Lung (tissue), 12 donors: Measurements from ENCODE around the gene HBA2. TPM values are rescaled to one million over a fixed set of nuclear protein-coding genes. Genes with fewer than 3 reads are reported as not detected.
"Not testable (repeated sequence)": the region's sequence is repeated elsewhere in the genome, so short reads cannot be mapped to it uniquely, and the experiment has no call there.

ENCODE experiments used
- ATAC-seq: fragments of 200-7000 bp; cut with Tn5 transposase; one replicate; pipeline ENCODE4 v1.9.1; 2020; ENCODE audit warnings: moderate number of reproducible peaks; ENCODE audit not compliant: insufficient read depth, low FRiP score
- DNase-seq, 3 donors: peaks; one replicate each; pipeline ENCODE4 v3.0.0-alpha.2; 2013 to 2017
- H3K27ac ChIP-seq, 2 donors: one replicate each; pipeline ENCODE4 v1.5.1; 2013; ENCODE audit warnings: mild to moderate bottlenecking in 2 of 2, moderate library complexity in 2 of 2, control low read depth in 1 of 2, inconsistent platforms in 1 of 2, low read depth in 1 of 2, low read length in 1 of 2
- H3K27me3 ChIP-seq, 3 donors: one replicate each; pipeline ENCODE4 v1.5.1; 2013; ENCODE audit warnings: low read length in 2 of 3; ENCODE audit not compliant: control insufficient read depth in 3 of 3, insufficient read depth in 3 of 3
- H3K36me3 ChIP-seq, 4 donors: one replicate each; pipeline ENCODE4 v1.5.1; 2013; ENCODE audit warnings: low read length in 4 of 4, mild to moderate bottlenecking in 1 of 4, moderate library complexity in 1 of 4; ENCODE audit not compliant: control insufficient read depth in 4 of 4, insufficient read depth in 4 of 4
- H3K4me1 ChIP-seq, 5 donors: one replicate each; pipeline ENCODE4 v1.5.1; 2013; ENCODE audit warnings: low read length in 5 of 5, mild to moderate bottlenecking in 2 of 5, moderate library complexity in 1 of 5; ENCODE audit not compliant: control insufficient read depth in 5 of 5, insufficient read depth in 5 of 5
- H3K4me3 ChIP-seq: one replicate; pipeline ENCODE4 v1.5.1; 2013; ENCODE audit warnings: mild to moderate bottlenecking, control low read depth, moderate library complexity
- H3K9ac ChIP-seq, 2 donors: one replicate each; pipeline ENCODE4 v1.5.1; 2013; ENCODE audit warnings: low read length in 2 of 2, control low read depth in 1 of 2; ENCODE audit not compliant: insufficient read depth in 1 of 2
- H3K9me3 ChIP-seq, 4 donors: one replicate each; pipeline ENCODE4 v1.5.1; 2013; ENCODE audit warnings: low read length in 3 of 4, mild to moderate bottlenecking in 1 of 4, moderate library complexity in 1 of 4; ENCODE audit not compliant: control insufficient read depth in 4 of 4, insufficient read depth in 3 of 4
- WGBS, 2 donors: extraction: QIAGEN DNeasy Blood & Tissue Kit; methylation state at CpG; one replicate each; pipeline ENCODE4 v1.1.7; 2013; 5-methylcytosine and 5-hydroxymethylcytosine counted together
- polyA plus RNA-seq, 2 donors: library from polyadenylated mRNA; stranded (reverse); fragments of 200-250 nt; gene quantifications; one replicate each; pipeline ENCODE4 v1.2.1, GENCODE V29; 2013
- total RNA-seq, 2 donors: library from RNA; depleted of rRNA in 1 of 2; stranded (reverse); fragments of >200 nt in 1 of 2; gene quantifications; one replicate each; pipeline ENCODE4 v1.2.1, GENCODE V29; 2014 to 2021
- TF ChIP-seq, protein P1 (sequence below): IDR thresholded peaks from 2 replicates; pipeline ENCODE4 v1.5.1; 2012; ENCODE audit warnings: mild to moderate bottlenecking; ENCODE audit errors: control extremely low read depth, extremely low read depth
- donor health status: control.
- donor health status: control.
- donor health status: Bipolar disorder and iron deficiency.
- donor health status: healthy.
- donor health status: DM: yes; HTN: yes; CAD: no.

HBA2 gene
- total and polyA plus RNA-seq, 4 donors: 126 to 4,737 (median 822) TPM

DNA sequence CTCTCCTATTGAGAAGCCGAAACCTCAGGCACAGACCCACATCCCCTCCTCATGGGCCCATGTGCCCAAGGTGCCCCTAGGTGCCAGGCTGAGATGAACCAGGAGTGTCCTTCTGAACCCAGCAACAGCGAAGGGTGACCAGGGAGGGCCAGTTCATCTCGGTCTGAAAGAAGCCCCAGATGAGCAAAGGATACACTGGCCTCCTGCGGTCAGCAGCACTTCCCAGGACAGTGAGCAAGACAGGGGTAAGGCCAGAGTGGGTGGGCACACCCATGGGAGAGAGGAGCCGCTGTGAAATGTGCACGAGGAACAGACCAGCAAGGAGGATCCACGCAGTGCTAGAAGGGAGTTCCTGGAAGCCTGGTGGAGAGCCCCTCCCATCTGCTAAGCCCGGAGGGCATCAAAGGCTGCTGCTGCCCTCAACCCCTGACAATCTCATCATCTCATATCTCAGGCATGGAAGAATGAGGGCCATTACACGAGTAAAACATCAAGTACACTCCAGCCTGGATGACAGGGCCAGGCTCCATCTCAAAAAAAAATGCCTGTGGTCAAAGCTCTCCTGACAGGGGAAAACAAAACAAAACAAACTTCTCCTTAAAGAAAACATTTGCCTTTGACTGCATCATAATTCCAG is 23.5 kb upstream of the HBA2 start:
- TF ChIP-seq, protein P1, sequence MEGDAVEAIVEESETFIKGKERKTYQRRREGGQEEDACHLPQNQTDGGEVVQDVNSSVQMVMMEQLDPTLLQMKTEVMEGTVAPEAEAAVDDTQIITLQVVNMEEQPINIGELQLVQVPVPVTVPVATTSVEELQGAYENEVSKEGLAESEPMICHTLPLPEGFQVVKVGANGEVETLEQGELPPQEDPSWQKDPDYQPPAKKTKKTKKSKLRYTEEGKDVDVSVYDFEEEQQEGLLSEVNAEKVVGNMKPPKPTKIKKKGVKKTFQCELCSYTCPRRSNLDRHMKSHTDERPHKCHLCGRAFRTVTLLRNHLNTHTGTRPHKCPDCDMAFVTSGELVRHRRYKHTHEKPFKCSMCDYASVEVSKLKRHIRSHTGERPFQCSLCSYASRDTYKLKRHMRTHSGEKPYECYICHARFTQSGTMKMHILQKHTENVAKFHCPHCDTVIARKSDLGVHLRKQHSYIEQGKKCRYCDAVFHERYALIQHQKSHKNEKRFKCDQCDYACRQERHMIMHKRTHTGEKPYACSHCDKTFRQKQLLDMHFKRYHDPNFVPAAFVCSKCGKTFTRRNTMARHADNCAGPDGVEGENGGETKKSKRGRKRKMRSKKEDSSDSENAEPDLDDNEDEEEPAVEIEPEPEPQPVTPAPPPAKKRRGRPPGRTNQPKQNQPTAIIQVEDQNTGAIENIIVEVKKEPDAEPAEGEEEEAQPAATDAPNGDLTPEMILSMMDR: no peak
- no peaks in the 10 kb centered on the region for H3K36me3 ChIP-seq
- H3K9me3 ChIP-seq: no peaks in the 10 kb centered on the region
- DNase-seq (no peak), ATAC-seq (no peak)
- 45 to 59% methylated on average over 9 of the region's 9 CpGs for WGBS, 2 donors
- no peaks in the 10 kb centered on the region for H3K4me1 ChIP-seq
- H3K27me3 ChIP-seq: peaks cover 0 to 9% (median 4%) of the 10 kb centered on the region in 3 donors
- H3K9ac ChIP-seq: no peak overlapping the region
- no peak overlapping the region for H3K27ac ChIP-seq
- H3K4me3 ChIP-seq: no peak overlapping the region

DNA sequence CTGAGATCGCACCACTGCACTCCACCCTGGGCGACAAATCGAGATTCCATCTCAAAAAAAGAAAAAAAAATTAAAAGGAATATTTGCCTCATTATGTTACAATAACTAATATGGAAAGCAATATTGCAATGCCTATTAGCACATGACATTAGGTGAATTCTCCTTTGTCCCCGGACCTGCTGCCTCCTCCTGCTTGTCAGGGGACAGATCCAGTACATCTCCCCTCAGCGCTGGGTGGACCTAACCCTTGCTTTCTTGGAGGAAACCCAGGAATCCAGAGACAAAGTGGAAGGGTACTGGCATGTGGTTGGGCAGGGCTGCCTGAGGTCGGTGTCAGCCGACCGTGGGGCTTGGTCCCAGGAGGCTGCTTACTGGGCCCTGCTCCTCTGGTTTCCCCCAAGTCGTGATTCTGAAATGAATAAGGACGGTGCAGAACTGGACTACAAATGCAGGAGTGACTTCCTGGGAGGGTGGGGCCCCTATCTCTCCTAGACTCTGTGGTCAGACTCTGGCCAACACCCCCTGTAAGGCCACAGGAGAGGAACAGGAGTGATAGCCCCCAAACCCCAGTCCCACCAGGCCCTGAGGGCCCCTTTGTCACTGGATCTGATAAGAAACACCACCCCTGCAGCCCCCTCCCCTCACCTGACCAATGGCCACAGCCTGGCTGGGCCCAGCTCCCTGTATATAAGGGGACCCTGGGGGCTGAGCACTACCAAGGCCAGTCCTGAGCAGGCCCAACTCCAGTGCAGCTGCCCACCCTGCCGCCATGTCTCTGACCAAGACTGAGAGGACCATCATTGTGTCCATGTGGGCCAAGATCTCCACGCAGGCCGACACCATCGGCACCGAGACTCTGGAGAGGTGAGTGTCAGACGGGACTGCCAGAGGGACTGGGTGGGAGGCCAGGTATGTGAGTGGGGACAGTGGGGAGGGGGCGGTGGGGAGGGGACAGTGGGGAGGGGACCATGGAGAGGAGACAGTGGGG is 20.2 kb upstream of the HBA2 start, which contains the start of gene HBZ:
TSS of gene HBZ (plus strand) at position 504 of the 988 bp plus-strand sequence. CDS start at position 770, 266 bp downstream.
- DNase-seq: no peak
- Histone ChIP-seq H3K9ac (no peak within 1 kb of the TSS), H3K36me3 (no peaks in the 10 kb centered on the region), H3K4me1 (peaks cover 0 to 8% (median 0%) of the 10 kb centered on the region in 5 donors), H3K4me3 (no peak within 1 kb of the TSS), H3K27me3 (peaks cover 0 to 27% (median 21%) of the 10 kb centered on the region in 3 donors), H3K27ac (no peak within 1 kb of the TSS), H3K9me3 (no peaks in the 10 kb centered on the region)
- no peak for ATAC-seq
- 82 to 84% methylated on average over 17 of the region's 17 CpGs for WGBS, 2 donors
- TF ChIP-seq, protein P1: no peak

DNA sequence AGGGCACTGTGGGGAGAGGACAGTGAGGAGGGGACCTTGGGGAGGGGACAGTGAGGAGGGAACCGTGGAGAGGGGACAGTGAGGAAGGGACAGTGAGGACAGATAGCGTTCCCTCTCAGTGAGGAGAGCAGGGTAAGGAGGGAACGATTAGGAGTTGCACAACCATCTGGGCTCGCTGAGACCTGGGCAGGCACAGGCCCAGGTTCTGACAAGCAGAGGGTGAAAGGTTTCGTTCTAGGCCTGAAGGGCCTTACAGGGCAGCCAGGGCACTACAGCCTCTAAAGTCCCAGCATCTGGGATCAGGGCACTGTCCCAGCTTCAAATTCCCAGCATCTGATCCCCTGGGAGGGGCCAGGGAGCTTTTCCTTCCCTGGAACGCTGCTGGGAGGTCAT is 19.6 kb upstream of the HBA2 start:
- not testable (repeated sequence) for DNase-seq, H3K9me3 ChIP-seq, ATAC-seq, H3K4me1 ChIP-seq, H3K9ac ChIP-seq, H3K36me3 ChIP-seq, H3K4me3 ChIP-seq, H3K27ac ChIP-seq
- 42 to 49% methylated on average over 3 to 4 of the region's 6 CpGs for WGBS, 2 donors
- H3K27me3 ChIP-seq: peaks cover 0 to 27% (median 23%) of the 10 kb centered on the region in 3 donors

DNA sequence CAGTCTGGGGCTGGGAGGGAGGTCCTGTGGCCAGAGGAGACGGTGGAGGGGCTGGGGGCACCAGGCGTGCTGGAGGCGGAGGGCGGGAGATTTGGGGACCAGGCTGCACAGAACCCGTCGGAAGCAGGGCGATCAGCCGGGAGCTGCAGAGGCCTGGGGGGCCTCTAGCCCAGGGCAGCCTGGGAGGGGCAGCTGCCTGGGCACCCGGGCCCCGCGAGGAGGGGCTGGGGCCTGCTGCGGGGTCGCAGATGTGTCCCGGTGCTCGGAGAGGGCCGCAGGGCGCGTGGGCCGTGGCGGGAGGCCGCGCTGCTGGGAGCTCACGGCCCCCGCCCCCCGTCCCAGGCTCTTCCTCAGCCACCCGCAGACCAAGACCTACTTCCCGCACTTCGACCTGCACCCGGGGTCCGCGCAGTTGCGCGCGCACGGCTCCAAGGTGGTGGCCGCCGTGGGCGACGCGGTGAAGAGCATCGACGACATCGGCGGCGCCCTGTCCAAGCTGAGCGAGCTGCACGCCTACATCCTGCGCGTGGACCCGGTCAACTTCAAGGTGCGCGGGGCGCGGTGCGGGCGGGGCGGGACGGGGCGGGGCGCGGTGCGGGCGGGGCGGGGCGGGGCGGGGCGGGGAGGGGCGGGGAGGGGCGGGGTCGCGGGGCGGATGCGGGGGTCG is 19.0 kb upstream of the HBA2 start:
- not testable (repeated sequence) for ATAC-seq, H3K4me3 ChIP-seq, H3K4me1 ChIP-seq, H3K27ac ChIP-seq, DNase-seq, H3K36me3 ChIP-seq, H3K9me3 ChIP-seq, H3K9ac ChIP-seq
- no CpG with 5 or more reads among the region's 74 CpGs for WGBS, 2 donors
- peaks cover 0 to 29% (median 27%) of the 10 kb centered on the region in 3 donors for H3K27me3 ChIP-seq
